Chondrocyte (in vitro differentiated cells): ENCODE results near the gene ANO1. TPM values are rescaled to one million over a fixed set of nuclear protein-coding genes. Genes with fewer than 3 reads are reported as not detected.

Source experiments
- DNase-seq: peaks from one replicate; pipeline ENCODE4 v3.0.0; 2021; ENCODE audit warnings: mixed read lengths, low spot score
- H3K27ac Mint-ChIP-seq: one replicate; pipeline ENCODE4 v1.8.0; 2021; ENCODE audit warnings: mild to moderate bottlenecking, moderate library complexity, mixed read lengths; ENCODE audit not compliant: unreplicated experiment
- H3K27me3 Mint-ChIP-seq: 2 replicates; pipeline ENCODE4 v1.8.0; 2021; ENCODE audit warnings: low read depth, mixed read lengths
- H3K36me3 Mint-ChIP-seq: 2 replicates; pipeline ENCODE4 v1.8.0; 2021; ENCODE audit warnings: low read depth, mixed read lengths
- H3K4me1 Mint-ChIP-seq: 2 replicates; pipeline ENCODE4 v1.8.0; 2021; ENCODE audit warnings: low read depth, mild to moderate bottlenecking, mixed read lengths
- H3K4me3 Mint-ChIP-seq: one replicate; pipeline ENCODE4 v1.8.0; 2021; ENCODE audit warnings: mild to moderate bottlenecking, moderate library complexity, mixed read lengths; ENCODE audit not compliant: unreplicated experiment
- H3K9me3 Mint-ChIP-seq: 2 replicates; pipeline ENCODE4 v1.8.0; 2021; ENCODE audit warnings: low read depth, mixed read lengths
- total RNA-seq: library from RNA; stranded (reverse); gene quantifications from 3 replicates; pipeline ENCODE4 v1.2.1, GENCODE V29; 2021
- TF ChIP-seq, protein P1 (sequence below): fragments of 200-600 bp; sonication (generic); IDR thresholded peaks from 2 replicates; pipeline ENCODE4 v1.5.0; 2021; ENCODE audit warnings: antibody characterized with exemption, mild to moderate bottlenecking, moderate library complexity

Gene ANO1
- total RNA-seq, 1 donor from 2014 or later: 1.5 TPM

DNA sequence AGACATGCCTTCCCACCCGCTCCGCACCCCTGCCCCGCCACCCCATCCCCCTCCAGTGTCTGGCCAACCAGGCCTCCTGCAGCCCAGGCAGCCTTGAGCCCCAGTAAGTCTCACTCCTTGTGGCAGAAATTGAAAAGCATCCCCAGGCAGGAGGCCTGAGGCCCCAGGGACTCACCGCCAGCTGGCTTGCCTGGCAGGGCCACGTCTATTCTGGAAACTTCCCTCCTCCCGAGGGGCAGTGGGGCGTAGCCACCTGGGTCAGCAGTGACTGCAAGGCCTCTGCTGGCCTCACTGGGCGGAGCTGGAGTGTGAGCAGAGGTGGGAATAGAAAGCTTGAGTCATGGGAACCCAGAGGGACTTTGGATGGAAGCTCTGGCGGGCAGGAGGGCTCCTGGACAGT is 26.3 kb downstream of the ANO1 start:
- H3K4me3 Mint-ChIP-seq: no peak overlapping the region
- peaks cover 26% of the 10 kb centered on the region for H3K4me1 Mint-ChIP-seq
- no peak for DNase-seq
- H3K9me3 Mint-ChIP-seq: no peaks in the 10 kb centered on the region
- H3K36me3 Mint-ChIP-seq: no peaks in the 10 kb centered on the region
- H3K27ac Mint-ChIP-seq: no peak overlapping the region
- H3K27me3 Mint-ChIP-seq: peaks cover 20% of the 10 kb centered on the region
- TF ChIP-seq, protein P1, sequence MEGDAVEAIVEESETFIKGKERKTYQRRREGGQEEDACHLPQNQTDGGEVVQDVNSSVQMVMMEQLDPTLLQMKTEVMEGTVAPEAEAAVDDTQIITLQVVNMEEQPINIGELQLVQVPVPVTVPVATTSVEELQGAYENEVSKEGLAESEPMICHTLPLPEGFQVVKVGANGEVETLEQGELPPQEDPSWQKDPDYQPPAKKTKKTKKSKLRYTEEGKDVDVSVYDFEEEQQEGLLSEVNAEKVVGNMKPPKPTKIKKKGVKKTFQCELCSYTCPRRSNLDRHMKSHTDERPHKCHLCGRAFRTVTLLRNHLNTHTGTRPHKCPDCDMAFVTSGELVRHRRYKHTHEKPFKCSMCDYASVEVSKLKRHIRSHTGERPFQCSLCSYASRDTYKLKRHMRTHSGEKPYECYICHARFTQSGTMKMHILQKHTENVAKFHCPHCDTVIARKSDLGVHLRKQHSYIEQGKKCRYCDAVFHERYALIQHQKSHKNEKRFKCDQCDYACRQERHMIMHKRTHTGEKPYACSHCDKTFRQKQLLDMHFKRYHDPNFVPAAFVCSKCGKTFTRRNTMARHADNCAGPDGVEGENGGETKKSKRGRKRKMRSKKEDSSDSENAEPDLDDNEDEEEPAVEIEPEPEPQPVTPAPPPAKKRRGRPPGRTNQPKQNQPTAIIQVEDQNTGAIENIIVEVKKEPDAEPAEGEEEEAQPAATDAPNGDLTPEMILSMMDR: no peak

DNA sequence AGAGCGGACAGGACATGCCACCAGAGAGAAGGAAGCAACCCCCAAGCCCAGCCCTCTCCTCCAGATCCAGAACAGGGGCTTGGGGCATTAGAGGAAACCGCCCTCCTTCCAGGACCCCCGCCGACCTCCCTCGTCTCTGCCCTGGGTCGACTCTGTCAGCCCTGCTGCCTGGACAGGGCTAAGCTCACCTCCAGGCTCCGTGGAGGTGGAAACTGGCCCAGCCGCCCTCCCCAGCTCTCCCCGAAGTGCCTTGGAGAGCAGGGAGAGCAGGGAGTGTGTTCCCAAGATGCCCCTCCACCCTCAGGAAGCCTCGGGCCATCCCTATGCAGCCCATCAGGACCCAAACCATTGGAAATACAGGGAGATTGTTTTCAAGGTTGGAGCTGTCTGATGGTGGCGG is 26.8 kb downstream of the ANO1 start:
- Mint-ChIP-seq H3K36me3 (no peaks in the 10 kb centered on the region), H3K27me3 (peaks cover 20% of the 10 kb centered on the region), H3K4me3 (no peak overlapping the region), H3K9me3 (no peaks in the 10 kb centered on the region), H3K4me1 (peaks cover 22% of the 10 kb centered on the region), H3K27ac (no peak overlapping the region)
- DNase-seq: no peak
- TF ChIP-seq, protein P1: no peak

DNA sequence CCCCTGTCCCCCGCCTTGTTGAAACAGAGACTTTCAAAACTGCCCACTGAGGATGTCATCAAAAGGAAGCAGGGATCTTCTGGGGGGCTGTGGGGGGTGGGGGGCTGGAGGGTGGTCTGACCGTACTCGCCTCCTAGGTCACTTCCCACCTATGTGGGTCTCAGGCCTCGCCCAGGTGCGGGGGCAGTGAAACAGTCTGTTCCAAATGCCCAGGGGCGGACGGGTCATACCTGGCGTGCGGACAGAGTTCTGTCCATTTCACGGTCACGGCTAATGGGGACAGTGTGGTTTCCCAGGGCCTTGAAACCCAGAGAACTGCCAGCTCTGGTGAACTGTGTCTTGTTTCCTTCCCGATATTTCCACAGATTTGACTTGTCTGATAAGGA is 27.2 kb downstream of the ANO1 start:
- no peak overlapping the region for H3K27ac Mint-ChIP-seq
- H3K36me3 Mint-ChIP-seq: no peaks in the 10 kb centered on the region
- no peak for DNase-seq
- H3K4me1 Mint-ChIP-seq: peaks cover 22% of the 10 kb centered on the region
- H3K27me3 Mint-ChIP-seq: peaks cover 20% of the 10 kb centered on the region
- no peak overlapping the region for H3K4me3 Mint-ChIP-seq
- TF ChIP-seq, protein P1: no peak
- no peaks in the 10 kb centered on the region for H3K9me3 Mint-ChIP-seq

DNA sequence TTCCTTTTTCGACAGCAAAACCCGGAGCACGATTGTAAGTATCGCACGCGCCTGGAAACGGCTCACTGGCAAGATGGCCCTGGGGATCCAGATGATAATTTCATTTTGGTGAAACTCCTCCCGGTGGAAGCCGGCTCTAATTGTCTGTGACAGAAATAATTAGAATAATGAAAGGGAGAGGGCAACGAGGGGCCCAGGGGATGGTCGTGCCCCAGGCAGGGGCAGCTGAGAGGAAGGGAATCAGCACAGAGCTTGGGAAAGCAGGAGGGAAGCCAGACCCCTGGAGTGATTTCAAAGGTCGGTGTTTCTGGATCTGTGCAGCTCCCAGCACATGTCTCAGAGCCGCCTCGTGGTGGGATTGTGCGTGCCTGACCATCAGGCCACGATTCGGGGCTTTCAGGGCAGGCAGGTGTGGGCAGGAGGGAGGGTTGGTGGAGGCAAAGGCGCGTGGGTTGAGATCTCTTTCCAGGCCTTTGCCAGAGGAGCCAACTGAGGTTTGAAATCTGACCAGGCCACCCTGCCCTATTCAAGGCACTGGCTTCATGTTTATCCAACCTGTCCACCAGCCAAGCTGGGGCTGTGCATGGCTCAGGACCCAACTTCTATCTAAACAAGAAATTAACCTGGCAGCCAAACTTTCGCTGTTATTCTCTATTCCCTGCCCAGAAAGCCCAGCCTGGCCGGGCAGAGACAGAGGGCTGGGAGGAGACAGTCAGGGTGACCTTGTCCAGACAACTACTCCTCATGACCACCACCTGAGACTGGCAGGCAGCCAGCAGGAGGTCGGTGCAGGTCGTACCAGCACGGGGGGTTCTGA is 27.8 kb downstream of the ANO1 start:
- no peak overlapping the region for H3K4me3 Mint-ChIP-seq
- TF ChIP-seq, protein P1: no peak
- no peak overlapping the region for H3K27ac Mint-ChIP-seq
- peaks cover 20% of the 10 kb centered on the region for H3K27me3 Mint-ChIP-seq
- H3K9me3 Mint-ChIP-seq: no peaks in the 10 kb centered on the region
- peaks cover 22% of the 10 kb centered on the region for H3K4me1 Mint-ChIP-seq
- no peaks in the 10 kb centered on the region for H3K36me3 Mint-ChIP-seq
- no peak for DNase-seq

DNA sequence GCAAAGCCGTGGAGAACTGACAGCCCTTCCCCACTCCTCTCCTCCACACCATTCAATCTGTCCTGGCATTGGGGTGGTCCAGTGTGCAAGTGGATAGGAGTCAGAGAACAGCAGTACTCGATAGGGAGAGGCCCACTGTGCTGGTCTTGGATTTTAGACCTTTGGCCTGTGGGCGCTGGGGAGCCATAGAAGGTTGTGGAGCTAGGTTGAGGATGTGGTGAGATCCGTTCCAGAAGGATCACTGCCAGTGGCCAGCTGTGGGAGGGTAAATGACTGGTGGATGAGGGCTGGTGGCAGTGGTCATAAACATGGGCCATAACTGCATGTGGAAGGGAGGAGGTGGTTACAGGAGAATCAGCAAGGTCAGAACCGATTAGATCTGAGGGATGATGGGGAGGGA is 28.6 kb downstream of the ANO1 start:
- H3K4me1 Mint-ChIP-seq: peaks cover 29% of the 10 kb centered on the region
- no peak for DNase-seq
- no peak overlapping the region for H3K4me3 Mint-ChIP-seq
- no peaks in the 10 kb centered on the region for H3K9me3 Mint-ChIP-seq
- H3K27me3 Mint-ChIP-seq: peaks cover 20% of the 10 kb centered on the region
- no peaks in the 10 kb centered on the region for H3K36me3 Mint-ChIP-seq
- TF ChIP-seq, protein P1: no peak
- no peak overlapping the region for H3K27ac Mint-ChIP-seq
